GM12891 (cell line): ENCODE results near the gene DBX2.

Experiments used
- PAX5 ChIP-seq: IDR thresholded peaks from 2 replicates; pipeline ENCODE4 v1.6.1; 2011; ENCODE audit warnings: low read length, moderate library complexity, mild to moderate bottlenecking; ENCODE audit not compliant: insufficient read depth, severe bottlenecking
- POLR2A ChIP-seq: IDR thresholded peaks from 2 replicates; pipeline ENCODE4 v1.6.1; 2011; ENCODE audit warnings: low read depth, low read length, control low read depth
- POLR2AphosphoS5 ChIP-seq: IDR thresholded peaks from 2 replicates; pipeline ENCODE4 v1.6.1; 2011; ENCODE audit warnings: low read depth, low read length, control low read depth
- SPI1 ChIP-seq: IDR thresholded peaks from 2 replicates; pipeline ENCODE4 v1.6.1; 2011; ENCODE audit warnings: low read depth, low read length, control low read depth
- TAF1 ChIP-seq: IDR thresholded peaks from 2 replicates; pipeline ENCODE4 v1.6.1; 2011; ENCODE audit warnings: low read depth, low read length, control low read depth

DNA sequence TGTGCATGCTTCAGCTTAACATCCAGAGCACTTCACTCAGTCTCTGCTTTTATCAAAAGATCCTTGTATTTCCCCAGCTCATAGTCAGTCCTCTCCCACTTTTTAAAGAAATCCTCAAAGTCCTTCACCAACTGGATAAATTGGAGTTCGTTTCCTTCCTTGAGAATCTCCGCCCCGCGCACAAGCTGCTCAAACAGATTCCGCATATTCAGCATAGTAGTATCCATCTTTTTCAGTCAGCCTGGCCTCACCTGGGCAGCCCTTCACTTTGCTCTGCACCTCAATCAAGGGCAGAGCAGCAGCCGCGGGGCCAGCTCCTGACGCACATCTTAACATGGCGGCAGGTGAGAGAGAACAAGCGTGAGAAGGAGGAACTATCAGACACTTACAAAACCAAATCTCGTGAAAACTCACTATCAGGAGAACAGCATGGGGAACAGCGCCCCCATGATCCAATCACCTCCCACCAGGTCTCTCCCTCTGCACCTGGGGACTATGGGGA is 14.3 kb upstream of the DBX2 start:
- TF ChIP-seq SPI1 = no peak
- TF ChIP-seq POLR2A = no peak
- no peak for TF ChIP-seq POLR2AphosphoS5
- TF ChIP-seq TAF1 = no peak
- TF ChIP-seq PAX5 = no peak
